Caco-2 (cell line): ENCODE data around the gene EXOSC1. TPM values are rescaled to one million over a fixed set of nuclear protein-coding genes. Genes with fewer than 3 reads are reported as not detected.

ENCODE experiments used
- BruUV-seq: library from RNA; stranded (reverse); fragments of 400-500 nt; replicated peaks from 2 replicates; lab custom pipeline; 2021; lab: Mats Ljungman, UMichigan
- CTCF ChIA-PET: fragments of 300-600 bp; sonication (Branson Sonifier 250); formaldehyde crosslinking; loops from one replicate; lab custom pipeline; 2022; ENCODE audit warnings: antibody characterized with exemption; lab: Charles Lee
- POLR2A ChIA-PET: fragments of 300-600 bp; sonication (Branson Sonifier 250); formaldehyde crosslinking; loops from one replicate; lab custom pipeline; 2022; ENCODE audit warnings: antibody characterized with exemption; lab: Charles Lee
- DNase-seq, 2 experiments: peaks; one replicate each; pipeline versions ENCODE4 v3.0.0 to v3.0.0-alpha.2; 2020 to 2022
- H3K27me3 ChIP-seq: replicated peaks from 2 replicates; pipeline ENCODE4 v1.6.0; 2011; ENCODE audit warnings: low read length; ENCODE audit not compliant: control insufficient read depth, insufficient read depth
- H3K36me3 ChIP-seq: 2 replicates; pipeline ENCODE4 v1.5.1; 2011; ENCODE audit warnings: low read length; ENCODE audit not compliant: control insufficient read depth, insufficient read depth
- H3K4me1 ChIP-seq: fragments of 250-450 bp; sonication (Bioruptor Pico); 2 replicates; pipeline ENCODE4 v1.5.1; 2020; ENCODE audit warnings: mild to moderate bottlenecking
- H3K4me3 ChIP-seq: 2 replicates; pipeline ENCODE4 v1.5.1; 2011; ENCODE audit warnings: low read depth, mild to moderate bottlenecking, control low read depth, low read length
- H3K9me3 ChIP-seq: fragments of 250-450 bp; sonication (Bioruptor Pico); 2 replicates; pipeline ENCODE4 v1.5.1; 2020; ENCODE audit warnings: mild to moderate bottlenecking, moderate library complexity
- H3K27ac Mint-ChIP-seq: one replicate; pipeline ENCODE4 v1.8.0; 2022; ENCODE audit warnings: mixed read lengths; ENCODE audit not compliant: unreplicated experiment
- H3K27me3 Mint-ChIP-seq: one replicate; pipeline ENCODE4 v1.8.0; 2022; ENCODE audit warnings: mixed read lengths; ENCODE audit not compliant: insufficient read depth, unreplicated experiment
- H3K36me3 Mint-ChIP-seq: one replicate; pipeline ENCODE4 v1.8.0; 2022; ENCODE audit warnings: mild to moderate bottlenecking, mixed read lengths; ENCODE audit not compliant: insufficient read depth, unreplicated experiment
- H3K4me1 Mint-ChIP-seq: one replicate; pipeline ENCODE4 v1.8.0; 2022; ENCODE audit warnings: low read depth, mixed read lengths; ENCODE audit not compliant: unreplicated experiment
- H3K4me3 Mint-ChIP-seq: one replicate; pipeline ENCODE4 v1.8.0; 2022; ENCODE audit warnings: mild to moderate bottlenecking, moderate library complexity, mixed read lengths; ENCODE audit not compliant: unreplicated experiment
- H3K9me3 Mint-ChIP-seq: one replicate; pipeline ENCODE4 v1.8.0; 2022; ENCODE audit warnings: mixed read lengths; ENCODE audit not compliant: unreplicated experiment
- intact Hi-C: fragments of 100-400 bp; cut with micrococcal nuclease; formaldehyde crosslinking; loops from one replicate; pipeline ENCODE4 v1.10.0; 2022; ENCODE audit not compliant: unreplicated experiment
- total RNA-seq: library from RNA; stranded (reverse); gene quantifications from 2 replicates; pipeline ENCODE4 v1.2.3, GENCODE V29; 2022
- TF ChIP-seq, protein P1 (sequence below), 2 experiments: fragments of 200-600 bp in 1 of 2; IDR thresholded peaks; 1 replicate in 1 of 2; 2 replicates in 1 of 2; pipeline versions ENCODE4 v1.5.1 to v1.8.0; 2011 to 2022; ENCODE audit warnings: antibody characterized with exemption in 1 of 2, control low read depth in 1 of 2, inconsistent platforms in 1 of 2, low read depth in 1 of 2, low read length in 1 of 2, mild to moderate bottlenecking in 1 of 2, moderate library complexity in 1 of 2; ENCODE audit not compliant: insufficient read depth in 1 of 2, severe bottlenecking in 1 of 2, unreplicated experiment in 1 of 2

The EXOSC1 gene
- total RNA-seq, 1 experiment from 2014 or later, result 84.7 TPM

DNA sequence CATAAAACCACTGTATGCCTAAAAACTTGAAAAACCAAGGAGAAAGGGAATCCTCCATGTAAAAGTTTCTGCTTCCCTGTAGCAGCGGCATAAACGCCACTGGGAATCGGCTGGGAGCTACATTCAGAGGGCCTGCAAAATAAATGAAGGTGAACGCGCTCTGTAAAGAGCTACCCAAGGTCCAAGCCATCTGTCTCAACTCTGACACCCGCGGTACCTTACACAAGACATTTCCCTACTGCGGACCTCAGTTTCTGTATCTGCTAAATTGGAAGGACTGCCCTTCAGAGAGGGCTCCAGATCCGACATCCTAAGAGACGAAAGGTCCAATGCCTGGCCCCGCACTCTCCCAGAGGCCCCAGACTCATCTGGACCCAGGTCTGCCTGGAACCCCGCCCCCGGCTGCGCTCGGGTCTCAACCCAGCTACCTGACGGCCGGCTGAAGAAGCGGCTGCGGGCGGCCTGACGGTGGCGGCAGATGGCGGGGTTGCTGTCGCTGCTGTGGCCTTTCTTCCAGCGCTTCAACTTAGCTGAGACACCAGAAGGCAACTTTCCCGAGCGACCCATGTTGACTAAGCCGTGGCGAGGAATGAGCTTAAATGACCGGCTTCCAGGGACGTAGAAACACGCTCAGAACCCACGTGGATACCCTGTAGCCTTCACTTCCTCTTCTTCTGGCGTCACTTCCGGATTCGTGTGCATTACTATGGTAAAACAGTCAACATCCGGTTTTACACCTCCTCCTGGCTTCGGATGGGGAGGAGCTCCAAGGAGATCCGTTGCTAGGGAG, 44.9 kb downstream of the EXOSC1 start, which contains the start of gene RRP12:
RRP12 (minus strand) TSS at position 676 of the 790 bp plus-strand sequence; CDS start at position 567, 109 bp downstream.
- TF ChIP-seq, protein P1, sequence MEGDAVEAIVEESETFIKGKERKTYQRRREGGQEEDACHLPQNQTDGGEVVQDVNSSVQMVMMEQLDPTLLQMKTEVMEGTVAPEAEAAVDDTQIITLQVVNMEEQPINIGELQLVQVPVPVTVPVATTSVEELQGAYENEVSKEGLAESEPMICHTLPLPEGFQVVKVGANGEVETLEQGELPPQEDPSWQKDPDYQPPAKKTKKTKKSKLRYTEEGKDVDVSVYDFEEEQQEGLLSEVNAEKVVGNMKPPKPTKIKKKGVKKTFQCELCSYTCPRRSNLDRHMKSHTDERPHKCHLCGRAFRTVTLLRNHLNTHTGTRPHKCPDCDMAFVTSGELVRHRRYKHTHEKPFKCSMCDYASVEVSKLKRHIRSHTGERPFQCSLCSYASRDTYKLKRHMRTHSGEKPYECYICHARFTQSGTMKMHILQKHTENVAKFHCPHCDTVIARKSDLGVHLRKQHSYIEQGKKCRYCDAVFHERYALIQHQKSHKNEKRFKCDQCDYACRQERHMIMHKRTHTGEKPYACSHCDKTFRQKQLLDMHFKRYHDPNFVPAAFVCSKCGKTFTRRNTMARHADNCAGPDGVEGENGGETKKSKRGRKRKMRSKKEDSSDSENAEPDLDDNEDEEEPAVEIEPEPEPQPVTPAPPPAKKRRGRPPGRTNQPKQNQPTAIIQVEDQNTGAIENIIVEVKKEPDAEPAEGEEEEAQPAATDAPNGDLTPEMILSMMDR (IDR thresholded peaks at IDR 0.05; ENCODE audit: insufficient read depth in 1 of 2, low read depth in 1 of 2, low read length in 1 of 2, severe bottlenecking in 1 of 2, unreplicated experiment in 1 of 2), result peak in 1 of 2 experiments; percentile 39
- Histone ChIP-seq H3K36me3 (no peaks in the 10 kb centered on the region; the same call in 1 of the 2 replicates), H3K9me3 (no peaks in the 10 kb centered on the region), H3K4me1 (no peaks in the 10 kb centered on the region), H3K4me3 (peak within 1 kb of the TSS; percentile 89), H3K27me3 (no peaks in the 10 kb centered on the region)
- CTCF ChIA-PET, result interaction anchor here (0.5 to 1.6 kb wide), 10 partner anchors 9 to 364 kb away, joined by 3 to 6 read pairs (median 3); no protein-coding TSS in a partner anchor
- H3K27me3 Mint-ChIP-seq, result no peaks in the 10 kb centered on the region
- peak; percentile 93 to 94 for DNase-seq
- peak within 1 kb of the TSS; percentile 92 for H3K4me3 Mint-ChIP-seq
- intact Hi-C loops, result loop anchor here (1.0 to 10.0 kb wide), 2 partner anchors 109 to 334 kb away; partner anchors contain the start of genes ARHGAP19 and ZFYVE27
- H3K36me3 Mint-ChIP-seq, result peaks cover 31% of the 10 kb centered on the region
- TSS peak; percentile 85 for BruUV-seq
- POLR2A ChIA-PET, result interaction anchor here (0.5 to 1.3 kb wide), 14 partner anchors 18 to 530 kb away, joined by 3 to 12 read pairs (median 4); partner anchors contain the start of genes ARHGAP19, AVPI1, UBTD1 and ZFYVE27
- peak within 1 kb of the TSS; percentile 95 for H3K27ac Mint-ChIP-seq
- no peaks in the 10 kb centered on the region for H3K9me3 Mint-ChIP-seq
- H3K4me1 Mint-ChIP-seq, result no peaks in the 10 kb centered on the region

DNA sequence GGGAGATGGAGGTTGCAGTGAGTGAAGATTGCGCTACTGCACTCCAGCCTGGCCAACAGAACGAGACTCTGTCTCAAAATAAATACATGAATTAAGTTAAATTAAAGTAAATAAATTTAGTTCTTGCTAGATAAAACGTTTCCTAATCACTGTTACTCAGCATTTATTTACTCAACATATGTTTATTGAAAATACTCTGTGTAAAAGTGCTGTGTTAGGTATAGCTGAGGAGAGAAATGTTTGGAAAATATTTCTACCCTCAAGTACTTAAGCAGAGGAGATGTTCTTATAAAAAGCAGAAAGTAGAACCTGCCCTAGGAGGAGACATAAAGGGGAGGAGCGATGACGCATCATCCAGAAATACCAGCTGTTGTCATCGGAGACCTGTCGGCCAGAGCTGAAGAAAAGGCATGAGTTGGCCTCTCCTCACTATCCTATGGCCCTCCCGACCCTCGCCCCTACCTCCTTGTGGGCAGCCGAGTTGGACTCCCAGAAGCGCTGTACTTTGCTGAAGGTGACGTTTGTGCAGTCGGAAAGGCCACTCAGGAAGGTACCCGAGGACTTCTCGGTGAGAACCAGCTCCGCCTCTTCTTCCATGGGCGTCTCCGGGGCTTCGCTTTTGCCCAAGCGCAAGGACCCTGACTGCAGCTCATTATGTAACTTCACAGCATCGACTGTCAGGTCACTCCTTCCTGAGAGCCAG, 45.8 kb downstream of the EXOSC1 start:
- TF ChIP-seq, protein P1 (IDR thresholded peaks at IDR 0.05; ENCODE audit: insufficient read depth in 1 of 2, low read depth in 1 of 2, low read length in 1 of 2, severe bottlenecking in 1 of 2, unreplicated experiment in 1 of 2), result no peak

DNA sequence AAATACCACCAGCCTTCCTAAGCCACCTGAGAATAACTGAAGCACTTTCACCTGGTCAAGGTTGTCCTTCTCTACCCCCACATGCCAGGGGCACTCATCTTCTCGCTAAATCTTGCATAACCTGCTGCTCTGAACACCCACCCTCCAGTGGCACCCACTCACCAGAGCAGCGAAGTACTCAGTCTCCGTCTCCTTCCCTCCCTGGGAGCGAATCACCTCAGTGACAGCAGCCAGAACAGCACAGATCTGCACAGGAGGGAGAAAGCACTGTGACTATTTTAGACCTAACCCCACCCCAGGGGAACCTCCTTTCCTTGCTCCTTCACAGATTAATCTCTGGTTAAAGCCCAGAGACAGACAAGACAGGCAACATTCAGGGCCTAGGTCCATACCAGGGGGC, 49.8 kb downstream of the EXOSC1 start:
- H3K27me3 Mint-ChIP-seq, result no peaks in the 10 kb centered on the region
- ChIA-PET CTCF (no interaction called here), POLR2A (no interaction called here)
- Histone ChIP-seq H3K36me3 (no peaks in the 10 kb centered on the region; the same call in 1 of the 2 replicates), H3K4me3 (no peak overlapping the region), H3K4me1 (no peaks in the 10 kb centered on the region), H3K9me3 (no peaks in the 10 kb centered on the region), H3K27me3 (no peaks in the 10 kb centered on the region)
- H3K36me3 Mint-ChIP-seq, result peaks cover 52% of the 10 kb centered on the region
- BruUV-seq, result no TSS peak
- no peak overlapping the region for H3K4me3 Mint-ChIP-seq
- no peak overlapping the region for H3K27ac Mint-ChIP-seq
- intact Hi-C loops, result no loop called here
- DNase-seq, result no peak
- TF ChIP-seq, protein P1 (IDR thresholded peaks at IDR 0.05; ENCODE audit: insufficient read depth in 1 of 2, low read depth in 1 of 2, low read length in 1 of 2, severe bottlenecking in 1 of 2, unreplicated experiment in 1 of 2), result no peak
- H3K9me3 Mint-ChIP-seq, result no peaks in the 10 kb centered on the region
- H3K4me1 Mint-ChIP-seq, result no peaks in the 10 kb centered on the region

More for the DNA sequence above, 45.8 kb downstream of the EXOSC1 start:
- CTCF ChIA-PET, result no interaction called here
- H3K36me3 Mint-ChIP-seq, result peaks cover 39% of the 10 kb centered on the region
- H3K9me3 Mint-ChIP-seq, result no peaks in the 10 kb centered on the region
- no peaks in the 10 kb centered on the region; the same call in 1 of the 2 replicates for H3K36me3 ChIP-seq
- BruUV-seq, result no TSS peak
- H3K27me3 Mint-ChIP-seq, result no peaks in the 10 kb centered on the region
- H3K27ac Mint-ChIP-seq, result peak overlapping the region; percentile 95
- no peaks in the 10 kb centered on the region for H3K9me3 ChIP-seq
- peak overlapping the region; percentile 89 for H3K4me3 ChIP-seq
- no peaks in the 10 kb centered on the region for H3K27me3 ChIP-seq
- no peaks in the 10 kb centered on the region for H3K4me1 Mint-ChIP-seq
- POLR2A ChIA-PET, result interaction anchor here (1.1 to 1.2 kb wide), 2 partner anchors 72 to 287 kb away, joined by 3 to 6 read pairs; partner anchors contain the start of gene AVPI1
- H3K4me3 Mint-ChIP-seq, result peak overlapping the region; percentile 92
- intact Hi-C loops, result loop anchor here (10.0 kb wide), 1 partner anchor 335 kb away; the partner anchor contains the start of gene ZFYVE27
- H3K4me1 ChIP-seq, result no peaks in the 10 kb centered on the region
- peak; percentile 67 to 74 for DNase-seq
